HepG2 (cell line): Measurements from ENCODE around the gene LRRC73. TPM values are rescaled to one million over a fixed set of nuclear protein-coding genes. Genes with fewer than 3 reads are reported as not detected.

ENCODE experiments used
- CBX5 ChIP-seq: sonication (generic); formaldehyde crosslinking; IDR thresholded peaks from 2 replicates; pipeline ENCODE4 v1.4.0; 2020; ENCODE audit warnings: missing genetic modification reagents, borderline replicate concordance
- FLYWCH1 ChIP-seq: sonication (generic); formaldehyde crosslinking; IDR thresholded peaks from 2 replicates; pipeline ENCODE4 v1.8.1; 2023; ENCODE audit warnings: mild to moderate bottlenecking, missing genetic modification reagents
- HBP1 ChIP-seq: IDR thresholded peaks from 2 replicates; pipeline ENCODE4 v1.6.1; 2016; ENCODE audit warnings: low read depth, control low read depth
- HDAC6 ChIP-seq: fragments of 200-600 bp; sonication (generic); IDR thresholded peaks from 2 replicates; pipeline ENCODE4 v1.7.0; 2017; ENCODE audit warnings: mild to moderate bottlenecking, antibody characterized with exemption, low read length, low read depth
- KLF11 ChIP-seq: IDR thresholded peaks from 2 replicates; pipeline ENCODE4 v1.6.1; 2016; ENCODE audit warnings: missing compliant biosample characterization
- MTERF4 ChIP-seq: sonication (generic); formaldehyde crosslinking; IDR thresholded peaks from 2 replicates; pipeline ENCODE4 v1.8.0; 2023; ENCODE audit warnings: mild to moderate bottlenecking, missing genetic modification reagents
- NFKBIZ ChIP-seq: IDR thresholded peaks from 2 replicates; pipeline ENCODE4 v1.6.1; 2018; ENCODE audit warnings: missing genetic modification reagents, missing compliant biosample characterization
- NONO ChIP-seq, 2 experiments: fragments of 450-650 bp in 1 of 2; sonication (generic) in 1 of 2; formaldehyde crosslinking in 1 of 2; IDR thresholded peaks in 1 of 2; conservative IDR thresholded peaks in 1 of 2; 2 replicates each; pipeline versions ENCODE4 v1.6.1 to v1.8.0; 2017 to 2022; ENCODE audit warnings: mild to moderate bottlenecking in 1 of 2, missing genetic modification reagents in 1 of 2, moderate library complexity in 1 of 2
- PCBP1 ChIP-seq: fragments of 200-400 bp; formaldehyde crosslinking; IDR thresholded peaks from 2 replicates; pipeline ENCODE4 v1.6.1; 2017; ENCODE audit warnings: mild to moderate bottlenecking, low read depth, low read length, borderline replicate concordance
- RORA ChIP-seq: sonication (generic); formaldehyde crosslinking; IDR thresholded peaks from 2 replicates; pipeline ENCODE4 v1.5.0; 2020; ENCODE audit warnings: mild to moderate bottlenecking, missing genetic modification reagents, moderate library complexity
- ZBTB39 ChIP-seq: sonication (generic); formaldehyde crosslinking; IDR thresholded peaks from 2 replicates; pipeline ENCODE4 v1.5.0; 2020; ENCODE audit warnings: missing genetic modification reagents
- ZBTB42 ChIP-seq: sonication (generic); formaldehyde crosslinking; IDR thresholded peaks from 2 replicates; pipeline ENCODE4 v1.5.0; 2020; ENCODE audit warnings: mild to moderate bottlenecking, missing genetic modification reagents
- ZMAT5 ChIP-seq: sonication (generic); formaldehyde crosslinking; IDR thresholded peaks from 2 replicates; pipeline ENCODE4 v1.5.0; 2020; ENCODE audit warnings: mild to moderate bottlenecking, low read depth, missing genetic modification reagents, borderline replicate concordance
- ZNF276 ChIP-seq: sonication (generic); formaldehyde crosslinking; IDR thresholded peaks from 2 replicates; pipeline ENCODE4 v1.4.0; 2020; ENCODE audit warnings: mild to moderate bottlenecking, low read depth, missing genetic modification reagents
- ZNF414 ChIP-seq: sonication (generic); formaldehyde crosslinking; IDR thresholded peaks from 2 replicates; pipeline ENCODE4 v1.5.0; 2020; ENCODE audit warnings: missing genetic modification reagents
- ZNF460 ChIP-seq: sonication (generic); formaldehyde crosslinking; IDR thresholded peaks from 2 replicates; pipeline ENCODE4 v1.5.1; 2020; ENCODE audit warnings: missing genetic modification reagents, mild to moderate bottlenecking, borderline replicate concordance
- ZNF674 ChIP-seq: sonication (generic); formaldehyde crosslinking; IDR thresholded peaks from 2 replicates; pipeline ENCODE4 v1.5.0; 2020; ENCODE audit warnings: low read depth, mild to moderate bottlenecking, missing genetic modification reagents
- ZNF709 ChIP-seq: sonication (generic); formaldehyde crosslinking; IDR thresholded peaks from 2 replicates; pipeline ENCODE4 v1.5.0; 2020; ENCODE audit warnings: mild to moderate bottlenecking, missing genetic modification reagents
- ZNF710 ChIP-seq: sonication (generic); formaldehyde crosslinking; IDR thresholded peaks from 2 replicates; pipeline ENCODE4 v1.5.0; 2020; ENCODE audit warnings: mild to moderate bottlenecking, missing genetic modification reagents, borderline replicate concordance
- ZNF773 ChIP-seq: sonication (generic); formaldehyde crosslinking; IDR thresholded peaks from 2 replicates; pipeline ENCODE4 v1.4.0; 2020; ENCODE audit warnings: missing genetic modification reagents, borderline replicate concordance
- polyA plus RNA-seq, 8 experiments: library from polyadenylated mRNA; depleted of rRNA in 3 of 8; stranded (reverse) in 7 of 8; unstranded in 1 of 8; fragments of >200 nt; fragmentation: Illumina TruSeq in 4 of 8; extraction: Trizol in 4 of 8; gene quantifications; 2 replicates each; pipeline versions ENCODE4 v1.2.1 to v1.2.3, GENCODE V29; 2011 to 2016; ENCODE audit warnings: low read depth in 4 of 8, missing spikeins in 1 of 8, mixed read lengths in 1 of 8; ENCODE audit not compliant: insufficient read depth in 1 of 8
- total RNA-seq, 5 experiments: library from RNA; depleted of rRNA; stranded (reverse); fragments of >200 nt; fragmentation: Illumina TruSeq; extraction: Trizol; gene quantifications; 2 replicates each; pipeline ENCODE4 v1.2.3, GENCODE V29; 2016; ENCODE audit warnings: low read depth in 1 of 5

The LRRC73 gene
- total and polyA plus RNA-seq, 2 of the 13 experiments (the other 11 are each of a cell fraction or from before 2014, with no cell fraction given) = 0.11 to 0.12 TPM

GRCh38 chr6:43490523-43490939, 19.6 kb downstream of the LRRC73 start (continued):
- TF ChIP-seq ZNF460 (CRISPR knock-in tag) (peak; percentile 88; the same call in 1 of the 2 replicates), ZNF674 (CRISPR knock-in tag) (no peak), NFKBIZ (peak; percentile 85; the same call in 1 of the 2 replicates), ZBTB42 (CRISPR knock-in tag) (no peak), ZNF414 (CRISPR knock-in tag) (no peak), ZBTB39 (CRISPR knock-in tag) (no peak), NONO (IDR thresholded peaks at IDR 0.05) (no peak), NONO (CRISPR knock-in tag; conservative IDR thresholded peaks at IDR 0.05) (0 out of 2 replicates have a peak, but pooled peaks have one; percentile 79), ZNF773 (0 out of 2 replicates have a peak, but pooled peaks have one; percentile 42), CBX5 (CRISPR knock-in tag) (no peak), RORA (CRISPR knock-in tag) (no peak), MTERF4 (CRISPR knock-in tag) (0 out of 2 replicates have a peak, but pooled peaks have one; percentile 25), ZMAT5 (CRISPR knock-in tag) (no peak), PCBP1 (no peak), HBP1 (no peak), FLYWCH1 (CRISPR knock-in tag) (peak; percentile 58; the same call in 1 of the 2 replicates), ZNF276 (CRISPR knock-in tag) (no peak), KLF11 (CRISPR knock-in tag) (no peak), ZNF709 (CRISPR knock-in tag) (peak; percentile 84; the same call in 1 of the 2 replicates), ZNF710 (CRISPR knock-in tag) (no peak), HDAC6 (no peak)
